HG02852 (cell line): ENCODE measurements around the gene MDGA2.
A peak's percentile ranks its signal among the peaks of the same experiment; 100 is the strongest.
"Not testable (repeated sequence)": the region's sequence is repeated elsewhere in the genome, so short reads cannot be mapped to it uniquely, and the experiment has no call there.

Experiments
- ATAC-seq: cut with Tn5 transposase; IDR thresholded peaks from one replicate; pipeline ENCODE4 v1.9.1; 2021; ENCODE audit warnings: mild to moderate bottlenecking, moderate library complexity; ENCODE audit not compliant: unreplicated experiment

MDGA2 gene

DNA sequence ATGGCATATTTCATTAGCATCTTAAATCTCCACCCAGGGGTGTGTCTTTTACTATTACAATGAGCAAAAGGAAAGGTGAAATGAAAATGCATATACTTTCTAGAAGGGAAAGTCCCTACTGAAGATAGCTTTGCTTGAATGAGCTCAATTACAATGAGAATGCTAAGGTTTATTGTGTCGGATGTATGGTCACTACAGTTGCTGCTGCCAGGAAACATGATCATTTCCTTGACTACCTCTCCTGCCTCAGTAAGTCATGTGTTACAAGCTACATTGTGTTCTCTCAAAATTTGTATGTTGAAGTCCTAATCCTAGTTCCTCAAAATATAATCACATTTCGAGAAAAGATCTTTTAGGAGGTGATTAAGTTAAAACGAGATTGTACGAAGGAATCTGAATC lies 322.2 kb downstream of the MDGA2 start:
- no peak for ATAC-seq

- ATAC-seq, result no peak
Observed at GRCh38 chr14:47346849-47347248, 328.6 kb downstream of the MDGA2 start.

DNA sequence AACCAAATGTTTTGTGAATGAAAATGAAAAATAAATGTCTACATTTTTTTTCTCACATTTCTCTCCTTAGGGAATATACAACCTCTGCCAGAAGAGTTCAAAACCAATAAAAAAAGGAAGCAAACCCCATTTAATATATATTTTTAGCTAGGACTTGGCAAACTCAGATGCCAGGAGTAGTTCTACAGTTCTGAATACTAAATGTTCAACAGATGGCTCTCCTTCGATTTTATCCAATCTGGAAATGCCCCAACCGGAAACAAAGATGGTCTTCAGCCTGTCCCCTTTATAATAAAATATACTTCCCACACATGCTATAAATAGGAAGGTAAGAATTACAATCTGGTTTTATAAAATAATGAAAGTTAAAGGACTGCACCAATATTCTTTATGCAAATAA lies 330.4 kb downstream of the MDGA2 start:
- no peak for ATAC-seq

- ATAC-seq, result no peak
Observed at GRCh38 chr14:47332939-47333338, 342.5 kb downstream of the MDGA2 start.

DNA sequence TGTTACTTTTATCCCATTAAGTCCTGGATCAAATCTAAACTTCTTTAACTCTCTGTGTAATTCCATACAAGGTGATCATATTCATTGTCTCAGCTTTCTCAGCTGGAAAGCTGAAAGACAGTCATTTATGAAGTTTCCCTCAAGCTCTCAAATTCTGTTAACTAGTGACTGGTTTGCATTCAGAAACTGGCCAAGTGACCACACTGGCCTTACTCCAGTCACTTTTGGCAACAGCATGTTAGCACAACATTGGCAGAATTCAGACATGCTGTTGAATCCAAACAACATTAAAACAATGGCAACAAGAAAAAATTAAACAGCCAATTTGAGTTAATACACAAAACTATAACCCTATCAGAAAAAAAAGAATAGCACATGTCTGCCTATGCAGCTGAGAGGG lies 343.3 kb downstream of the MDGA2 start:
- no peak for ATAC-seq

- ATAC-seq, result no peak
Observed at GRCh38 chr14:47328376-47328775, 347.0 kb downstream of the MDGA2 start.

- no peak for ATAC-seq
Observed at GRCh38 chr14:47327336-47327735, 348.1 kb downstream of the MDGA2 start.

- no peak for ATAC-seq
Observed at GRCh38 chr14:47322751-47323150, 352.7 kb downstream of the MDGA2 start.

DNA sequence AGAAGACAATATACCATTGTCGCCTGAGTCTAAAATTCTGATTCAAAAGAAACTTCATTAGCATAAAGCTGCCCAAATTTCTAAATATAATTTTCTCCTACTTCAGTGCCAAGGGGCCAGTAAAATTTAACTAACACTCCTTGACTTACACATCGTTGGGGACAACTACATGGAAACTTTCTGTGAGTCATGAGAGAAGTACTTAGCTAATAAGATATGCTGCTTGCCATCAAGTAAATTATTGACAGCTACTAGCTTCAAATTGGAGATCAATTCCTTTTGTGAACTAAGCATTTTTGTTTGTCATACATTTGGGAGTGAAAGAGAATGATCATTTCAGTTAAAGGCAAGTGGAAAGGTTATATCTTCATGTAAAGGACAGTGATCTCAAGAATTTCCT lies 373.3 kb downstream of the MDGA2 start:
- no peak for ATAC-seq

- ATAC-seq, result no peak
Observed at GRCh38 chr14:47300796-47301195, 374.6 kb downstream of the MDGA2 start.

DNA sequence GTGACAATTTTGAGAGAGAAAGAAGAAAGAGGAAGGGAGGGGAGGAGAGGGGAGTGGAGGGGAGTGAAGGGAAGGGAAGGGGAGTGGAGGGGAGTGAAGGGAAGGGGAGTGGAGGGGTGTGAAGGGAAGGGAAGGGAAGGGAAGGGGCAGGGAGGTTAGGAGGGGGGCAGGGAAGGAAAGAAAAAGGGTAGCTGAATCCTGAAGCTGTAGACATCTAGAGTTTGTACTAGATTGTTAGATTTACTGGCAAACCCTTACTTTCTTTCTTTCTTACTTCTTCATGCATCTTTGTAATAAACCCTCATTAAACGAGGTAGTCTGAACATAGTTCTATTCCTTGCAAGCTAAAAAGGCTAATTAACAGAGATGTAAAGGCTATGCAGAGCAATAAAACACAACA lies 378.0 kb downstream of the MDGA2 start:
- ATAC-seq, result no peak

DNA sequence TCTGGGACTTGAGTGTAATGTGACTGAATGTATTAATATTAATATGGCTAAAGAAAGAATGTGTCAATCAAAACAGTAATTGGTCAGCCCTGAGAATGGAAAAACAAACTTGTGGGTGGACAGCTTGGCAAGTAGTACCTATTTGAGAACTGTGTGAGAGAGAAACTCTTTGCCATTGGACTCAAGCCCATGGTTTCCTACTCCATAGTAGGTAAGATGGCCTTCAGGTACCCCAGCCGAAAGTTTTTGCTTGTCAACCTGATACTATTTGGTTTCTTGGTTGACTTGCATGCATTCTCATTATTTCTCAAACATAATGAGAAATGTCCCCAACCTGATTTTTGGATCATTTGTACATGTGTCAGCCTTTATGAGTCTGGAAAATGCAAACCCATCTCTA lies 391.1 kb downstream of the MDGA2 start:
- no peak for ATAC-seq

GRCh38 chr14:47281761-47282160 lies 393.6 kb downstream of the MDGA2 start:
- not testable (repeated sequence) for ATAC-seq

DNA sequence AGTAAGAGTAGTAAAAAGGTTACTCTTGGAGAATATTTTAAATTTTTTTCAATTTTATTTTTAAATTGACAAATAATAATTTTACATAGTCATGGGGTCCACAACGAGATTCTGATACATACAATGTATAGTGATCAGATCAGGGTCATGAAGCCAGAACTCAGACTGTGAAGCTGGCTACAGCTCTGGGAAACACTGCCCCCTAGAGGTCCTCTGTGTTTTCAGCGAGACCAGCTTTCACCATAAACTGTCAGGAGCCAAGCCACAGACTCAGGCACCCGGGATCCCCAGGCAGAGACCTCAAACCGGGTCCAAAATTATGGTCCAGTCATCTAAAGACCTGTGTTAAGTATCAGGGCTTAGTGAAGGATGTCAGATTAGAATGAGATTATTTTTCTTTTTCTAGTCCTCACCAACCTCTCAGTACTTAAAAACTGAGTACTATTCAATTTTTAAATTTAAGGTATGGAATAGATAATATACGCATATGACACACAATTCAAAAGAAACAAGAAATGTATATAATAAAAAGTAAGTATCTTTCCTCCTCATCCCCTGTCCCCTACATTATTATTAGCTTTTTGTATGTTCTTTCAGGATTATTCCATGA lies 397.1 kb downstream of the MDGA2 start:
- peak; percentile 94 for ATAC-seq

GRCh38 chr14:47277703-47278102 lies 397.7 kb downstream of the MDGA2 start:
- ATAC-seq, result no peak

- ATAC-seq, result no peak
Observed at GRCh38 chr14:47276931-47277330, 398.5 kb downstream of the MDGA2 start.

DNA sequence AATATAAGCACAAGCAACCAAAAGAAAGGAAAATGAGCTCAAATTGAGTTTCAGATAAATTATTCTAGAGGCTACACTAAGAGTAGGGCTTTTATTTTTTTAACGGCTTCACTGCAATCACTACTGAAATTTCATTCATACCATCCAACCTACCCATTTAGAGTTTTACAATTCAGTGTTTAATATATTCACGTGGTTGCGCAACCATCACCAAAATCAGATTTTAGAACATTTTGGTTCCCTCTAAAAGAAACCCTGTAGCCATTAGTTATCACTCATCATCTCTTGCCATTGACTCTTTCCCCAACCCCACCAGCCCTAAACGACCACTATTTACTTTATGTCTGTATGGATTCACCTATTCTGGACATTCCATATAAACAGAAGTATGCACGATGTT lies 401.5 kb downstream of the MDGA2 start:
- ATAC-seq, result no peak

DNA sequence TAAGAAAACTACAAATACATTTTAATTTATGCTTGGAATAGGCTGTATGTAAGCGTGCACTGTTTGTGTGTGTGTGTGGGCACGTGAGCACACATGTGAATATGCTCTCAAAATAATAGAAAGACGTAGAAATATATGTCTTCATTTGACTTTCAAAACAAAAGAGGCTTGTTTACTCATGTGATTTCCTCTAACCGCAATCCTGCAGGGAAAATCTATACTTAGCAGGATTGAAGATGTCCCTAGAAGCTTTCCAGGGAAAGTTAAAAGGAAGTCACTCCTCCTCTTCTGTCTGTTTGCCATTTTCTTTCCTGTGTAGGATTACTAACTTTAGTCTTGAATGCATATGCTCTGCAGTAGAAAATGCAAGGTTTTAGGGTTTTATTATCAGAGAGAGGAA lies 404.7 kb downstream of the MDGA2 start:
- ATAC-seq, result no peak

GRCh38 chr14:47269756-47270492 lies 405.5 kb downstream of the MDGA2 start:
- ATAC-seq, result no peak

GRCh38 chr14:47264842-47265241 lies 410.6 kb downstream of the MDGA2 start:
- ATAC-seq, result no peak

- no peak for ATAC-seq
Observed at GRCh38 chr14:47262801-47263200, 412.6 kb downstream of the MDGA2 start.

DNA sequence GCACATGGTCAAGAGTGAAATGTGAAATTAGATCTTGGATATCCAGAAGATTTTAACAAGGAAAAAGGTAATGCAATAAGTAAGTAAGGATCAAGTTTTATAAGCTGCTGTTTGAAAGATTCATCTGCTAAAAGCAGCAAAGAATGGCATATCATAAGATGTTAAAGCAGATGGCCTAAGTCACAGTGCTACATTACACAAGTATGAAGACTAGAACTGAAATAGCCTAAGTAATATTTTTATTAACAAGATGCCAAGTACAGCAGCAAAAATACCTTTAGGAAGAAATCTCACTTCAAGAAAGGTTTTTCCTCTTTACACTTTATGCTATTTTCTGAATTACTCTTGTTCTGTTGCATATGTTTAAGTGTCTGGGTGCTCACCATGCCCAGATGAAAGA lies 414.1 kb downstream of the MDGA2 start:
- ATAC-seq, result no peak

- no peak for ATAC-seq
Observed at GRCh38 chr14:47259796-47260195, 415.6 kb downstream of the MDGA2 start.
